RWPE1 (cell line): ENCODE results near the gene MMD2.
A peak's percentile ranks its signal among the peaks of the same experiment; 100 is the strongest.

Experiments
- CTCF ChIA-PET: fragments of 350-600 bp; sonication (Branson Sonifier 250); formaldehyde crosslinking; extraction: SDS; loops from one replicate; lab custom pipeline; 2021; lab: Yijun Ruan, JAX
- POLR2A ChIA-PET: fragments of 400-600 bp; formaldehyde crosslinking; extraction: SDS; loops from one replicate; lab custom pipeline; 2020; ENCODE audit warnings: antibody characterized with exemption; ENCODE audit not compliant: low non-redundant PET; lab: Yijun Ruan, JAX
- DNase-seq: peaks from one replicate; pipeline ENCODE4 v3.0.0; 2012; ENCODE audit warnings: low spot score
- H3K27ac ChIP-seq: fragments of 450-650 bp; 2 replicates; pipeline ENCODE4 v1.5.1; 2017
- TF ChIP-seq, protein P1 (sequence below): fragments of 450-650 bp; conservative IDR thresholded peaks from 2 replicates; pipeline ENCODE4 v1.5.1; 2017; ENCODE audit warnings: low read depth, mild to moderate bottlenecking

The MMD2 gene

DNA sequence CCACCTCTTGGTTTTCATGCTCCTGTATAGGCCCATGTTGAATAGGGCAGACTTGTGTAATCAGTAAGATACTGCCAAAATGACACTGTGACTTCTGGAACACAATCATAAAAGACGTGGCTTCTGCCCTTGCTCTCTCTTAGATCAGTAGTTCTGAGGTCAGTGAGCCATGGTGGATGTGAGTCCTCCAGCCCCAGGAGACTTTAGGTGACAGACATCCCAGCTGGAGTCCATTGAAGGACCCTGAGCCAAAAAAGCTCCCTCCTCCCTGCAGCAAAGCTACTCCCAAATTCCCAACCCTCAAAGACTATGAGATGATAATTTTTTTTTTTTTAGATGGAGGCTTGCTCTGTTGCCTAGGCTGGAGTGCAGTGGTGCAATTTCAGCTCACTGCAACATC, 72.3 kb downstream of the MMD2 start:
- DNase-seq = no peak
- H3K27ac ChIP-seq = no peak overlapping the region
- ChIA-PET CTCF (no interaction called here), POLR2A (no interaction called here)
- TF ChIP-seq, protein P1, sequence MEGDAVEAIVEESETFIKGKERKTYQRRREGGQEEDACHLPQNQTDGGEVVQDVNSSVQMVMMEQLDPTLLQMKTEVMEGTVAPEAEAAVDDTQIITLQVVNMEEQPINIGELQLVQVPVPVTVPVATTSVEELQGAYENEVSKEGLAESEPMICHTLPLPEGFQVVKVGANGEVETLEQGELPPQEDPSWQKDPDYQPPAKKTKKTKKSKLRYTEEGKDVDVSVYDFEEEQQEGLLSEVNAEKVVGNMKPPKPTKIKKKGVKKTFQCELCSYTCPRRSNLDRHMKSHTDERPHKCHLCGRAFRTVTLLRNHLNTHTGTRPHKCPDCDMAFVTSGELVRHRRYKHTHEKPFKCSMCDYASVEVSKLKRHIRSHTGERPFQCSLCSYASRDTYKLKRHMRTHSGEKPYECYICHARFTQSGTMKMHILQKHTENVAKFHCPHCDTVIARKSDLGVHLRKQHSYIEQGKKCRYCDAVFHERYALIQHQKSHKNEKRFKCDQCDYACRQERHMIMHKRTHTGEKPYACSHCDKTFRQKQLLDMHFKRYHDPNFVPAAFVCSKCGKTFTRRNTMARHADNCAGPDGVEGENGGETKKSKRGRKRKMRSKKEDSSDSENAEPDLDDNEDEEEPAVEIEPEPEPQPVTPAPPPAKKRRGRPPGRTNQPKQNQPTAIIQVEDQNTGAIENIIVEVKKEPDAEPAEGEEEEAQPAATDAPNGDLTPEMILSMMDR = no peak

DNA sequence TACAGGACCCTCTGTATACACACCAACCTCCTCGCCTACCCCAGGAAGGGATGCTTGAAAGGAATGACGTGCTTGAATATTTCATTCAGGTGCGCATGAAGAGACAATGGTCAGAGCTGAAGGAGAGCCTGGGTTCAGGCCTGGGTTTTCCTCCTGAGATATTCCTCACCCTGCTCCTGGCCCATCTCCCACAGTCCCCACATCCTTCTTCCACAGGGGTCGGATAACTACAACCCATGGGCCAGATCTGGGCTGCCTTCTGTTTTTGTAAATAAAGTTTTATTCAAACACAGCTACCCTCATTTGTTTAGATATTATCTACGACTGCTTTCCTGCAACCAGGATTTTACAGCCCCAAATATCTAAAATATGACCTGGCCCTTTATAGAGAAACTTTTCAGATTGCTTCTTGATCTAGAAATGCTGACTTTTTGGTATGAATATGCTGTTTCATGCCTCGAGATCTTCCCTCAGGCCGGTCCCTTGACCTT, 73.6 kb downstream of the MMD2 start:
- ChIA-PET CTCF (interaction anchor here (0.6 kb wide), 2 partner anchors 13 to 20 kb away, joined by 3 read pairs; no protein-coding TSS in a partner anchor), POLR2A (no interaction called here)
- DNase-seq = no peak
- TF ChIP-seq, protein P1 = no peak
- H3K27ac ChIP-seq = no peak overlapping the region

DNA sequence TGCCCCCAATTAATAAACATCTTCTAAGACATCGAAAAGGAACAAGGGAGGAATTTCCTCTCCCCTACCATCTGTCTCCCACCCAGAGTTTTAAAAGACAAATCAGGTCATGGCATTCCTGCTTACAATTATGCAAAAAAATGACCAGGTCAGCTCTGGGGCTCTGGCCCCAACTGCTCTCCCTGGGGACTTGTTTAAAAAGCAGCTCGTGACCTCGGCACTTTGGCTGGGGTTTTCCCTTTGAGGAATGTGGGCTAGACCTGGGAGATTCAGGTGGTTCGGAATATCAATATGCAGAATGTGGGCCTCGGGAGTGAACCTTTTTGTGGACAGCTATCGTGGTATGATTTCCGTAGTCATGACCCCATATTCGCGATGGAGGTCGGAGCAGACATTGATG, 74.8 kb downstream of the MMD2 start:
- TF ChIP-seq, protein P1 = no peak
- POLR2A ChIA-PET = no interaction called here
- CTCF ChIA-PET = interaction anchor here (0.5 to 0.6 kb wide), 4 partner anchors 51 to 204 kb away, joined by 3 to 5 read pairs (median 4); no protein-coding TSS in a partner anchor
- H3K27ac ChIP-seq = no peak overlapping the region
- DNase-seq = no peak

DNA sequence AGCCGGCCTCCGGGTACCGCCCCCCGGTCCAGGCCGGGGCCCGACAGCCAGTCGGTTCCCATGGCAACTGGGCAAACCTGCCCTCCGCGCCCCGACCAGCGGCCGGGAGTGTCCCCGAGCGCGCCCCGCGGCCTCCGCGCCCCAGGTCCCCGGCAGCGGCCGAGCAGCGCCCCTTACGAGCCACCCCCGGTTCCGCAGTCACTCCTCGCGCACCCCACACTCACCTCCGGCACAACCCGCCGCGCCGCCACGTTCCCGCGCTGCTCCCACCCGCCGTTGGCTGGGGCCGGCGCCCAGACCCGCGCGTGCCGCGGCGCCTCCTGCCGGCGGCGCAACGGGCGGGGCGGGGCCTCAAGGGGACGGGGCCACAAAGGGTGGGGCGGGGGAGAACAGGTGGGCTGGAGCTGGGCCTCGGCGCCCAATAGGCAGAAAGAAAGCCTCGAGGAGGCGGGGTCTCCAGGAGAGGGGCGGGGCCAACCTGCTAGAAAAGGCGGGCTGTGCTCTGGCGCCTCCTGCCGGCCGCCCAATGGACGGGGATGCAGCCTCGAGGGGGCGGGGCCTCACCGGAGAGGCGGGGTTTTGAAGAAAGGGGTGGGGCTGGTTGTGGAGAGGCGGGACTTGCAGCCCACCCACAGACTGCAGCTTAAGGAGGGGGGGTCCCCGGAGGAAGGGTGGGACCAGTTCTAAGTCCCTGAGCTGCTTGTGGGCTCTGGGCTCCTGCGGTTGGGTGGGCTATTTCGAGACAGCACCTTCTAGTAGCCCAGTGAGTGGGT, 75.4 kb downstream of the MMD2 start, which contains the start of gene RADIL:
Gene RADIL (minus strand): TSS at position 345 of the 773 bp plus-strand sequence. CDS start 5,577 bp downstream, outside the sequence.
- ChIA-PET POLR2A (no interaction called here), CTCF (interaction anchor here (0.5 to 1.2 kb wide), 5 partner anchors 50 to 1695 kb away, joined by 3 to 5 read pairs (median 3); no protein-coding TSS in a partner anchor)
- TF ChIP-seq, protein P1 = peak; percentile 43
- DNase-seq = peak; percentile 64
- H3K27ac ChIP-seq = no peak within 1 kb of the TSS

DNA sequence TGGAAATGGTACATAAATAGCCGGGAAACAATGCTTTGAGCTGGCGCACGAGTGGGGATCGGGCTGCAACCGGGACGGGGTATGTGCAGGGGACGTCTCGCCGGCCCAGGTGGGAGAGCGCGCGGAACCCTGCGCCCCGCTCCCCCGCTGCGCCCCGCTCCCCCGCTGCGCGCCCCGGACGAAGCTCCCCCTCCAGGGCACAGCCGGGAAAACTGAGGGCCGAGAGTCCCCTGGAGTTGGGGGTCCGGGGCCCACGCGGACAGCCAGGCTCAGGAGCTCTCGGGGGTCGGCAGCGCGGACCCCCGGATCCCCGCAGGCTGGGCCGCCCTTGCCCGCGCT, 76.0 kb downstream of the MMD2 start:
- no peak overlapping the region for H3K27ac ChIP-seq
- ChIA-PET CTCF (interaction anchor here (0.6 to 1.2 kb wide), 5 partner anchors 52 to 1695 kb away, joined by 3 to 4 read pairs (median 3); no protein-coding TSS in a partner anchor), POLR2A (no interaction called here)
- no peak for DNase-seq
- TF ChIP-seq, protein P1 = no peak

DNA sequence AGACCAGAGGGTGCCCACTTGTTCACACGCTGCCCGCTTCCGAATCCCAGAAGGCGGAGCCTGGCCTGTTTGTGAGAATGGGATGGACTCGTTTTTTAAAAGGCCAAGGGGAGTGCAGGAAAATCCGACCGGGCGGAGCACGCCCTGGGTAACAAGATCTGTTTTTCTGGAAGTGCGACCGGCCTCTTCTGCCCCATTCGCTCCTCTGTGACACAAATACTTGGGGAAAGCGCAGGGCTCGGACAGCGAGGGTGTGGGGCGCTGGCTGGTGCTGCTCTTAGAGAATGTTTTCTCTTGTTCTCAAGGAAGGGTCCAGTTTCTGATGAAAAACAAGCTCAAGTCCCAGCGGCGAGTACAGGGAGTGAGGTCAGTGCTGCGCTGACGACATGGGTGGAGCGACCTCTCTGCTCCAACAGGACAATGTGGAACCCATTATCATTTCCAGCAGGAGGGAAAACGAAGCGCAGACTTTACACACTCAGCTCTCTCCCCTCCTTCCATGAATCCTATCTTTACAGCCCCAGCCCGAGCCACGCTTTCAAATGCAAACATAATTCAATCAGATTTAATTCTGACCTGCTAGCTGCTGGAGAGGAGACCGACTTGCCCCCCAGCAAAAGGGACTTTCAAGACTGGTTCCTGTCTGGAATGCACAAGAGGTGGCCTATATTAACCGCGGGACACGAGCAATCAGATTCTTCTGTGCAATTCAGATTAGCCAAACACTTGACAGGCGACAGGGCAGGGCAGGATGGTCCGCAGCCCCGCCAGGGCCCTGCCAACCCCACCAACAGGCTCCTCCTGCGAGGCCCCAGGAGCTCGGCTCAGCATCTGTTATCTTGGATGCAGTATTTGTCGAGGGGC, 76.6 kb downstream of the MMD2 start:
- TF ChIP-seq, protein P1 = no peak
- H3K27ac ChIP-seq = no peak overlapping the region
- ChIA-PET CTCF (interaction anchor here (0.6 to 1.2 kb wide), 4 partner anchors 52 to 261 kb away, joined by 3 to 4 read pairs (median 3); no protein-coding TSS in a partner anchor), POLR2A (no interaction called here)
- DNase-seq = no peak
